ENCODE results near the gene KRTAP23-1.

GRCh38 chr21:30349572-30349971 is 1.2 kb upstream of the KRTAP23-1 start:
- TF ChIP-seq CTCF (conservative IDR thresholded peaks at IDR 0.05; ENCODE audit: low read depth, low read length) (no peak), EZH2 (IDR thresholded peaks at IDR 0.05; ENCODE audit: borderline replicate concordance, low read depth, low read length, poor library complexity, severe bottlenecking) (no peak)

Measured in A673 (cell line).